Activated naive CD8-positive, alpha-beta T cell treated with anti-CD3 and anti-CD28 coated beads, Interleukin-2, amount 50 U/mL, for 24 hours (primary cell): ENCODE measurements around the gene FLAD1.

Experiments
- ATAC-seq: fragments of 150-1000 bp; cut with Tn5 transposase; one replicate; pipeline ENCODE4 v1.10.0; 2021
- DNase-seq: peaks from one replicate; pipeline ENCODE4 v3.0.0; 2021
- H3K27ac Mint-ChIP-seq: one replicate; pipeline ENCODE4 v1.8.0; 2021; ENCODE audit warnings: mild to moderate bottlenecking, mixed read lengths
- H3K27me3 Mint-ChIP-seq: one replicate; pipeline ENCODE4 v1.8.0; 2021; ENCODE audit warnings: mixed read lengths
- H3K36me3 Mint-ChIP-seq: one replicate; pipeline ENCODE4 v1.8.0; 2021; ENCODE audit warnings: low read depth, mixed read lengths
- H3K4me1 Mint-ChIP-seq: one replicate; pipeline ENCODE4 v1.8.0; 2021; ENCODE audit warnings: mixed read lengths
- H3K4me3 Mint-ChIP-seq: one replicate; pipeline ENCODE4 v1.8.0; 2021; ENCODE audit warnings: mild to moderate bottlenecking, moderate library complexity, mixed read lengths
- H3K9me3 Mint-ChIP-seq: one replicate; pipeline ENCODE4 v1.8.0; 2021; ENCODE audit warnings: mixed read lengths

FLAD1 gene

GRCh38 chr1:154998201-154998780 is 15.1 kb downstream of the FLAD1 start:
- Mint-ChIP-seq H3K4me1 (peaks cover 37% of the 10 kb centered on the region), H3K27ac (no peak overlapping the region), H3K4me3 (peak overlapping the region; percentile 43), H3K27me3 (no peaks in the 10 kb centered on the region), H3K36me3 (peaks cover 4% of the 10 kb centered on the region), H3K9me3 (no peaks in the 10 kb centered on the region)
- ATAC-seq (no peak), DNase-seq (no peak)

GRCh38 chr1:154998818-154999570 is 15.8 kb downstream of the FLAD1 start:
- peak; percentile 88 for DNase-seq
- H3K27ac Mint-ChIP-seq, result peak overlapping the region; percentile 79
- H3K9me3 Mint-ChIP-seq, result no peaks in the 10 kb centered on the region
- H3K27me3 Mint-ChIP-seq, result no peaks in the 10 kb centered on the region
- H3K4me1 Mint-ChIP-seq, result peaks cover 42% of the 10 kb centered on the region
- H3K36me3 Mint-ChIP-seq, result peaks cover under 1% of the 10 kb centered on the region
- ATAC-seq, result peak; percentile 30
- peak overlapping the region; percentile 68 for H3K4me3 Mint-ChIP-seq

- Mint-ChIP-seq H3K27me3 (no peaks in the 10 kb centered on the region), H3K4me3 (peak overlapping the region; percentile 86), H3K27ac (peak overlapping the region; percentile 94), H3K4me1 (peaks cover 46% of the 10 kb centered on the region), H3K36me3 (no peaks in the 10 kb centered on the region), H3K9me3 (no peaks in the 10 kb centered on the region)
- DNase-seq (peak; percentile 79), ATAC-seq (peak; percentile 10)
Observed at GRCh38 chr1:154999571-155000410, 16.6 kb downstream of the FLAD1 start.

DNA sequence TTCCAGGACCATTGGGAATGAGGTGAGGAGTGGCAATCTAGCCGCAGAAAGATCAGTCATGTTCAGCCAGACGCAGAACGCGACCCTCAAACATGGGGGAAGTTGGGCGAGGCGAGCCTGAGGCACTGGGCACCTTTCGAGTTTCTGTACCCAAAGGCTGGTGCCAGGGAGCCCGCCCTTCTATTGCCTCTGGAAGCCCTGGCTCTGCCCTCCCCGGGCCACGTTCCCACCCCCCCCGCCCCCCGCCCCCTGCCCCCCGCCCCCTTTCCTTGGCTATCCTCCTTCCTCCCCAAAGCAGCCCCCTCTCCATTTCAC is 17.2 kb downstream of the FLAD1 start:
- ATAC-seq, result no peak
- DNase-seq, result peak; percentile 64
- Mint-ChIP-seq H3K9me3 (no peaks in the 10 kb centered on the region), H3K27me3 (no peaks in the 10 kb centered on the region), H3K4me1 (peaks cover 48% of the 10 kb centered on the region), H3K27ac (peak overlapping the region; percentile 94), H3K36me3 (no peaks in the 10 kb centered on the region), H3K4me3 (peak overlapping the region; percentile 86)

- H3K4me1 Mint-ChIP-seq, result peaks cover 53% of the 10 kb centered on the region
- peak; percentile 45 for ATAC-seq
- peak overlapping the region; percentile 86 for H3K27ac Mint-ChIP-seq
- no peaks in the 10 kb centered on the region for H3K27me3 Mint-ChIP-seq
- H3K36me3 Mint-ChIP-seq, result no peaks in the 10 kb centered on the region
- peak overlapping the region; percentile 86 for H3K4me3 Mint-ChIP-seq
- peak; percentile 89 for DNase-seq
- H3K9me3 Mint-ChIP-seq, result no peaks in the 10 kb centered on the region
Observed at GRCh38 chr1:155000726-155001424, 17.7 kb downstream of the FLAD1 start.

DNA sequence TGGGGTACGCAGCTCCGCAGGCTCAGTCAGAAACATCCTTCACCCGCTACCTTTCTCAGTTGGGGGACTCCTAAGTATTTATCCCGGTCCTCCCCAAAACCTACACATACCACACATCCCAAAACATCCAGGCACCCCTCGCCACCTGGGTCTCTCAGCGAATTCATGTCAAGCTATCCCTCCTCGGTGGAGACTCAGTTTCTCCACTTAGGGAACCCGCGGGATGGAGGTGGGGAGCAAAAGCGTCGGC is 18.2 kb downstream of the FLAD1 start:
- H3K4me1 Mint-ChIP-seq, result peaks cover 57% of the 10 kb centered on the region
- H3K36me3 Mint-ChIP-seq, result no peaks in the 10 kb centered on the region
- H3K27ac Mint-ChIP-seq, result peak overlapping the region; percentile 86
- ATAC-seq (peak; percentile 8), DNase-seq (no peak)
- no peaks in the 10 kb centered on the region for H3K9me3 Mint-ChIP-seq
- H3K4me3 Mint-ChIP-seq, result peak overlapping the region; percentile 86
- H3K27me3 Mint-ChIP-seq, result no peaks in the 10 kb centered on the region

GRCh38 chr1:155001675-155002463 is 18.7 kb downstream of the FLAD1 start:
- Mint-ChIP-seq H3K4me1 (peaks cover 63% of the 10 kb centered on the region), H3K27ac (peak overlapping the region; percentile 86), H3K27me3 (no peaks in the 10 kb centered on the region), H3K4me3 (peak overlapping the region; percentile 86), H3K36me3 (no peaks in the 10 kb centered on the region), H3K9me3 (no peaks in the 10 kb centered on the region)
- DNase-seq, result peak; percentile 99
- peak; percentile 57 for ATAC-seq

DNA sequence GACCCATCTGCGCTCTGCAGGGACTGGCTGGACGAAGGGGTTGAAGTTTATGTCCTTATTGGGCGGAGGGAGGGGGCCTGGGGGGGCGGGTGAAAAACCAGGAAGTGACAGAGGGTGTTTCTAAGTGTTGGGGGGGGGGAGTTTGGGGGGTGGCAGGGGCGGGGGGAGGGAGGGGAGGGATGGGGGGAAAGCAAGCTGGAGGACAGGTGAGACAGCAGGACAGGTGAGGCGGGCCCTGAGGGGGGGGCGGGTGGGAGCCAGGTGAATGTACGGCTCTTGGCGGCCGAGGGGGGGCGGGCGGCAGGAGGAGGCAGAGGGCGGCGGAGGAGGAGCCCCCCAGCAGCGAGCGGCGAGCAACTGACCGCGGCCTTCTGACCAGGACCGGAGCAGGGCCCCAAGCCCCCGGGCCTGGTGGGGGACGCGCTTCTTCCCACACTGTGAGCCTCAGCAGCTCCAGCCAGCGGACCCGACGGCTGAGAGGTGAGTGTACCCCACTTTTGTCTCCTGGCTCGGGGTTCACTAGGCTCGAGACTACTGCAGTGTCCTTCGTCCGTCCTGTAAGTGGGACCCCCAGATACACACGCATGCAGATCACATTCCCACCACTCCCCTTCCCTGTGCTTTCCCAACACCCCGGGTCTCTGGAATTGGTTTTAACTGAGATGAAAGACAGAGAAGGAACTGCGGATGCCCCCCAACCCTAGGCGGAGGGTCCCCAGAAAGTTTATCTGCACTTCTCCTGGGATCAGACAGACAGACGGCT is 19.5 kb downstream of the FLAD1 start, which contains the start of gene ZBTB7B:
TSS of gene ZBTB7B (plus strand) at position 339 of the 763 bp plus-strand sequence. CDS start 11,859 bp downstream, outside the sequence.
- Mint-ChIP-seq H3K27me3 (no peaks in the 10 kb centered on the region), H3K4me3 (peak within 1 kb of the TSS; percentile 88), H3K27ac (peak within 1 kb of the TSS; percentile 89), H3K36me3 (no peaks in the 10 kb centered on the region), H3K4me1 (peaks cover 62% of the 10 kb centered on the region), H3K9me3 (no peaks in the 10 kb centered on the region)
- ATAC-seq (no peak), DNase-seq (peak; percentile 25)

DNA sequence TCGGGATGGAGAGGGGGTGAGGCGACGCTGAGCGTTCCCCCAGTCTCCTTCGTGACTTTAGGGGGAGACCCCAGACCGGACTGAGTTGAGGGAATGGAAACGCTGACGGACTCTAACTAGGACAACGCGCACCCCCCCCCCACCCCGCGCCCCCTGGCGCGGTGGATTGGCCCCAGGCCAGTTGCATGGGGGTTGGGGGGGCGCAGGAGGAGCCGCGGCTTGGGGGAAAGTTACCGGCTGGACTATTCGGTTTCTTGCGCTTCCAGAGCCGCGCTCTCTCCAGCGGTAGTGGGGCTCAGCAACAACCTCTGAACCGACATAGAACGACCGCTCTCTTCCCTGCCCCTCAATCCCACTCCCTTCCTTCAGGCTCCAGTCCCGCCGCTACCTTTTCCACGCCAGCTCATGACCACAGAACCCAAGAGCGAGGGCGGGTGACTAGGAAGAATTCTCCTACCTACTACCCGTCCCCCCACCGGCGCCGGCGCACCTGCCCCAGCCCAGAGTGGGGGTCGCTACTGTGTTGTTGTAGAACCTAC is 20.2 kb downstream of the FLAD1 start:
- Mint-ChIP-seq H3K36me3 (no peaks in the 10 kb centered on the region), H3K27me3 (no peaks in the 10 kb centered on the region), H3K27ac (peak overlapping the region; percentile 89), H3K4me3 (peak overlapping the region; percentile 88), H3K4me1 (peaks cover 59% of the 10 kb centered on the region), H3K9me3 (no peaks in the 10 kb centered on the region)
- ATAC-seq (no peak), DNase-seq (peak; percentile 46)

DNA sequence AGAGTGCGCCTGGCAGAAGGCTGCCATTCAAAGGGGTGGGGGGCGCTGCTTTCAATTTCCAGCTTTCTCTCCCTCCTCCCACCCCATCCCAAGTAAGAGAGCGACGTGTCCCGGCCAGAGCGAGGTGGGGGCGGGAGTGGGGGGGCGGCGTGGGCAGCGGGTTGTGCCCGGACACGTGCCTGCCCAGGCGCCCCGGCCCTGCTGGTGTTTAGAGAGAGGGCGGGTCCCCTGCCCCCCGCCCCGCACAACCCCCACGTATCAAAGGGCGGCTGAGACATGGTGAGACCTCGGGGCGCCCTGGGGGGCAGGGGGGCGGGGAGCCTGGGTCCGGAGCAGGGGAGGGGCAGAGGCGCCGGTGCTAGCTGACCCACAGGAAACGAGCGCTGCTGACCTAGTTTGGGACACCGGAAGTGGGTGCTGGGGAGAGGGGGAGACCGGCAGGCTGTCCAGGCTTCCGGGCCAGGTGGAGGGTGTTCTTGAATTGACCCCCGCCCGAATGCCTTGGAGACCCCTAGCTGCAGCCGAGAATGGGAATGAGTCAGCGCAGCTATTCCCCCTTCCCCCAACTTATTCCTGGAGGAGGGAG is 20.7 kb downstream of the FLAD1 start:
- H3K4me1 Mint-ChIP-seq, result peaks cover 59% of the 10 kb centered on the region
- peak; percentile 30 for DNase-seq
- no peaks in the 10 kb centered on the region for H3K9me3 Mint-ChIP-seq
- H3K4me3 Mint-ChIP-seq, result peak overlapping the region; percentile 88
- H3K27ac Mint-ChIP-seq, result peak overlapping the region; percentile 89
- no peaks in the 10 kb centered on the region for H3K27me3 Mint-ChIP-seq
- ATAC-seq, result no peak
- no peaks in the 10 kb centered on the region for H3K36me3 Mint-ChIP-seq

GRCh38 chr1:155004352-155005075 is 21.4 kb downstream of the FLAD1 start:
- Mint-ChIP-seq H3K4me1 (peaks cover 61% of the 10 kb centered on the region), H3K4me3 (peak overlapping the region; percentile 88), H3K27me3 (no peaks in the 10 kb centered on the region), H3K36me3 (no peaks in the 10 kb centered on the region), H3K9me3 (no peaks in the 10 kb centered on the region), H3K27ac (peak overlapping the region; percentile 89)
- DNase-seq (no peak), ATAC-seq (no peak)
